ENCODE measurements around the gene ICAM4. TPM values are rescaled to one million over a fixed set of nuclear protein-coding genes. Genes with fewer than 3 reads are reported as not detected.

Gene ICAM4
- total and polyA plus RNA-seq, 2 donors (not counting 1 experiment from before 2014, with no cell fraction given), result 0.58 to 4.1 TPM

GRCh38 chr19:10332965-10333757 is 46.4 kb downstream of the ICAM4 start, which contains the start of gene RAVER1:
TSS of gene RAVER1 (minus strand) at chr19:10333529. CDS start at chr19:10333507, 22 bp downstream.
- peaks cover 26% of the 10 kb centered on the region for H3K79me2 ChIP-seq (ENCODE audit: control insufficient read depth, insufficient read depth, low read length)
- peak within 1 kb of the TSS; percentile 99 for H3K9ac ChIP-seq (ENCODE audit: insufficient read depth, low read length)
- peak; percentile 96 to 97 for DNase-seq (ENCODE audit: low read depth in 2 of 2)
- no peaks in the 10 kb centered on the region for H4K20me1 ChIP-seq (ENCODE audit: control insufficient read depth, extremely low read depth, insufficient read depth, low read length)
- H3K4me1 ChIP-seq (ENCODE audit: control insufficient read depth, extremely low read depth, insufficient read depth, low read length), result peaks cover 13% of the 10 kb centered on the region
- H3K27ac ChIP-seq (ENCODE audit: insufficient read depth, low read length), result peak within 1 kb of the TSS; percentile 96
- H2AFZ ChIP-seq (ENCODE audit: low read length), result peak within 1 kb of the TSS; percentile 95
- no peaks in the 10 kb centered on the region for H3K27me3 ChIP-seq (ENCODE audit: control insufficient read depth, insufficient read depth, low read length)
- peaks cover 17% of the 10 kb centered on the region for H3K36me3 ChIP-seq (ENCODE audit: control insufficient read depth, insufficient read depth, low read length)
- H3K4me3 ChIP-seq (replicated peaks in 1 of 4; ENCODE audit: control extremely low read depth in 1 of 4, insufficient read depth in 1 of 4, low read depth in 3 of 4, low read length in 4 of 4), result peak within 1 kb of the TSS; percentile 85 to 98 (median 90)
- TF ChIP-seq CTCF (conservative IDR thresholded peaks at IDR 0.05 in 1 of 2, IDR thresholded peaks at IDR 0.05 in 1 of 2; ENCODE audit: low read depth in 1 of 2, low read length in 2 of 2), result no peak
- TF ChIP-seq EZH2 (IDR thresholded peaks at IDR 0.05; ENCODE audit: low read length, missing control alignments), result no peak
- peak within 1 kb of the TSS; percentile 100 for H3K4me2 ChIP-seq (ENCODE audit: extremely low read depth, insufficient read depth, low read length)
- no peaks in the 10 kb centered on the region for H3K9me3 ChIP-seq (ENCODE audit: control insufficient read depth, insufficient read depth, low read depth, low read length)

GRCh38 chr19:10333758-10334587 is 47.2 kb downstream of the ICAM4 start:
- Histone ChIP-seq H2AFZ (ENCODE audit: low read length) (peak overlapping the region; percentile 95), H3K9ac (ENCODE audit: insufficient read depth, low read length) (peak overlapping the region; percentile 60), H3K27ac (ENCODE audit: insufficient read depth, low read length) (peak overlapping the region; percentile 26), H3K9me3 (ENCODE audit: control insufficient read depth, insufficient read depth, low read depth, low read length) (no peaks in the 10 kb centered on the region), H3K4me3 (replicated peaks in 1 of 4; ENCODE audit: control extremely low read depth in 1 of 4, insufficient read depth in 1 of 4, low read depth in 3 of 4, low read length in 4 of 4) (peak overlapping the region; percentile 84 to 98 (median 88)), H3K4me1 (ENCODE audit: control insufficient read depth, extremely low read depth, insufficient read depth, low read length) (peaks cover 13% of the 10 kb centered on the region), H3K36me3 (ENCODE audit: control insufficient read depth, insufficient read depth, low read length) (peaks cover 11% of the 10 kb centered on the region), H3K79me2 (ENCODE audit: control insufficient read depth, insufficient read depth, low read length) (peaks cover 26% of the 10 kb centered on the region), H4K20me1 (ENCODE audit: control insufficient read depth, extremely low read depth, insufficient read depth, low read length) (no peaks in the 10 kb centered on the region), H3K4me2 (ENCODE audit: extremely low read depth, insufficient read depth, low read length) (peak overlapping the region; percentile 96), H3K27me3 (ENCODE audit: control insufficient read depth, insufficient read depth, low read length) (no peaks in the 10 kb centered on the region)
- DNase-seq (ENCODE audit: low read depth in 2 of 2), result no peak
- TF ChIP-seq CTCF (conservative IDR thresholded peaks at IDR 0.05 in 1 of 2, IDR thresholded peaks at IDR 0.05 in 1 of 2; ENCODE audit: low read depth in 1 of 2, low read length in 2 of 2) (no peak), EZH2 (IDR thresholded peaks at IDR 0.05; ENCODE audit: low read length, missing control alignments) (no peak)
